ENCODE results near the gene MTPN.

Gene MTPN

DNA sequence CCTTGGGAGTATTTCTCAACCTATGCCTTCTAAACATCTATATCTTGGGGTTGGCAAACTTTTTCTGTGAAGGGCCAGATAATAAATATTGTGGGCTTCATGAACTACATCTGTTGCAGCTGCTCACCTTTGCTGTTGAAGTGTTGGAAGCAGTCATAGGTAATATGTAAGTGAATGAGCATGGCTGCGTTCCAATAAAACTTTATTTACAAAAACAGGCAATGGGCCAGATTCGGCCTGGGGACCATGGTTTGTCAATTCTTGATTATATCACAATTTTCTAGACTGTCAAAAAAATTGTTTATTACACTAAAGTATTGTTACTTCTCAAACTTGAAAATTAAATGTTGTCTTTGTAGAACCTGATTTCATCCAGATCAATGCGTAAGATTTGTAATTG is 54.9 kb downstream of the MTPN start:
- no peak for DNase-seq

GRCh38 chr7:135920478-135920877 is 56.7 kb downstream of the MTPN start:
- DNase-seq: no peak

GRCh38 chr7:135919071-135919841 is 57.9 kb downstream of the MTPN start:
- no peak for DNase-seq

GRCh38 chr7:135918134-135918533 is 59.0 kb downstream of the MTPN start:
- DNase-seq: no peak

DNA sequence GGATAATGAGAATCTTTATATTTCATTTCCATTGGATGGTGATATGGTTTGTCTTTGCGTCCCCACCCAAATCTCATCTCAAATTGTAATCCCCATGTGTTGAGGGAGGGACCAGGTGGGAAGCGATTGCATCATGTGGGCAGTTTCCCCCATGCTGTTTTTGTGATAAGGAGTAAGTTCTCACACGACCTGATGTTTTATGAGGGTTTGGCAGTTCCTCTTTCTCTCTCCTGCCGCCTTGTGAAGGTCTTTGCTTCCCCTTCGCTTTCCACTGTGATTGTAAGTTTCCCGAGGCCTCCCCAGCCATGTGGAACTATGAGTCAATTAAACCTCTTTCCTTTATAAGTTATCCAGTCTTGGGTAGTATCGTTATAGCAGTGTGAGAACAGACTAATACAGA is 59.4 kb downstream of the MTPN start:
- no peak for DNase-seq

GRCh38 chr7:135914346-135914745 is 62.8 kb downstream of the MTPN start:
- no peak for DNase-seq

DNA sequence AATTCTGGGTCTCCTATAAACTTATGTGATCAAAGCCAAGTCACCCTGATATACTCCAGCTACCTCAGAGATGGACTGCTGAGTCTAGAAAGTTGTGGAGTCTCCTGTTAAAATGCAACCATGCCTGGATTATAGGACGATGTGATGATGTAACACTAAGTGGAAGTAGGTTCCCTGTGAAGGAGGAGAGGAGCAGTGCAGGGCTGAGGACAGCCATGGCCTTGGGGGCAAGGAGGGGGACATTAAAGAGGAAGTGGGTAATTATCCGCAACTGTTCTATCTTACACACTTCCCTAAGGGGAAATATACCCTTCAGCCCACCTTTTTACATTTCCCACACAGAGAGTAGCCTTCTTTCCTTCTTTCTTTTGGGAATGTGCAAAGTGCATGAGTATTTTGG is 63.8 kb downstream of the MTPN start:
- DNase-seq: no peak

DNA sequence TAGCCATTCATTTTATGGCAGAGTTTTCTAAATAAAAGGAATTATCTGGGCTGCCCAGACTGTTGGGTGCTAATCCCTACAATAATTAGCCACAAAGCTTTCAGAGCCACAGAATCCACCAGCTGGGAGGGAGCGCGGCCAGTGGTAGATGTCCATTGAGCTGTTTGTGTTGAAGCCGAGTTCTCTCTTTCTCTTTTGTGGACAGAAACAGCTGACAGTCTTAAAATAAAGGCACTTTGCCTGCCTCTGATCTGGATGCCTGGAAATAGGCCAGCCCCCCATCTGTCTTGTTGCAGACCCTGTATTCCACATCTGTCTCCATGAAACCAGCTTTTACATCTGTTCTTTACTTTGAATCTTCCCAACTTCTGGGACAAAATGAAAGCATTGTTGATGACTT is 66.1 kb downstream of the MTPN start:
- no peak for DNase-seq

DNA sequence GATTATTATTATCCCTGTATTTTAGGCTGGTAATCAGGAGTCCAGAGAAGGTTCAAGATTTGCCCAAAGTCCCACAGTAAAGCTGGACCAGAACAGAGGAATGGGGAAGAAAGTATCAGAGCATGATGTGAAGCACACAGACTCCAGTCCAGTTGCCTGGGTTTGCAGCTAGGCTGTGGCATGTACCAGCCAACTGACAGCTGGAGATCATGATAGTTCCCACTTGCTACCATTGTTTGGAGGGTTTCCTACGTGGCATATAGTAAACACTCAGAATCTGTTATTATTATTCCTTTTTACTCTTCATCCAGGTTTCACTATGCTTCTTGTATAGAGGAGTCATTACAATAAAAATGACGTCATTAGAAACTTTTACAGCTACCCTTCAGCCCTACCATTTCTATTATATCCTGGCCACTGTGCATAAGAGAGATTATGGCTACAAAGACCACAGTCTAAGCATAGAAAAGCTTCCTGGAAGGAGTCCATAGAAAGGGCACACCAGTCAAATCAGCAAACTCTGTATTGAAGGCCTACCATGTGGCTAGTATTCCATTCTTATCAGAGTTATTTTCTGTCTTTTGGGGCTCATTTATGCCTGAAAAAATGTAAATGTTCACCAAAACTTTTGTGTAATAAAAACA is 66.6 kb downstream of the MTPN start:
- no peak for DNase-seq

GRCh38 chr7:135905858-135906257 is 71.3 kb downstream of the MTPN start:
- DNase-seq: no peak

DNA sequence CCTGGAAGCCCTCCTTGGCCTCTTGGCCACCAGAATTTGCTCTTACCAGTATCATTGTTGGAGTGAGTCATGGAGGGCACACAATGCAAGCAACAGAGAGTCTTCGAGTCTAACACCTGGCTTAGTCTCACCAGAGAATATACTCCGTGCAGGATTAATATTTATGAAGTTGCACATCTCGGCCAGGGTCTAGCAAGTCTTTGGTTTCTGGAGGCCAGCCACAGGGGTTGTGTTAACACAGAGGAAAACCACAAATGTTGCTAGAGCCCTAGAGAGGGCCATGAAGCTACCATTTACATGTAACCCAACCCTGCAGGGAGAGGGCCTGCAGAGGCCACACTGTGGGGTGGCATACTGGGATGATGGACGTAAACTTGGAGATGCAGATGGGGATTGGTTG is 71.8 kb downstream of the MTPN start:
- no peak for DNase-seq

GRCh38 chr7:135904282-135904681 is 72.9 kb downstream of the MTPN start:
- no peak for DNase-seq

GRCh38 chr7:135901585-135902540 is 75.3 kb downstream of the MTPN start:
- no peak for DNase-seq

DNA sequence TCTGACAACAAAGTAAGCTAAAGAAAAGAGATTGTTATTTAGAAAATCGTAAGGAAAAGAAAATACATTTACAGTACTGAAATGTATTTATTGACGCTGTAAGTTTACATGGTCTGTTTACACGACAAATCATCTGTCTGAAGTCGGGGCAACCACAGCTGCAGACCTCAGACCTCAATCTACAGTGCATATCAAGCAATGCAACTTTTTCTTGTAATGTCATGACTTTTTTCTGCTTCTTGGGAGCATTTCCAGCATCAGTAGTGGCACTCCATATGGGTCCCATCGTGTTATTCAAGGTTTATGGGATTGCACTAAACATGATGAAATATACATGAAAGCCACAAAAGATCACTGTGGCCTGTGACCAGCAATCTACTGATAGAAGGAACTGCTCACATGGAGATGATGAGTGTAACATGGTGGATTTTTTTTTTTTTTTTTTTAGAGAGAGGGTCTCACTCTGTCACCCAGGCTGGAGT is 77.1 kb downstream of the MTPN start:
- DNase-seq: no peak

- no peak for DNase-seq
Measured at GRCh38 chr7:135899458-135900064, 77.6 kb downstream of the MTPN start.

DNA sequence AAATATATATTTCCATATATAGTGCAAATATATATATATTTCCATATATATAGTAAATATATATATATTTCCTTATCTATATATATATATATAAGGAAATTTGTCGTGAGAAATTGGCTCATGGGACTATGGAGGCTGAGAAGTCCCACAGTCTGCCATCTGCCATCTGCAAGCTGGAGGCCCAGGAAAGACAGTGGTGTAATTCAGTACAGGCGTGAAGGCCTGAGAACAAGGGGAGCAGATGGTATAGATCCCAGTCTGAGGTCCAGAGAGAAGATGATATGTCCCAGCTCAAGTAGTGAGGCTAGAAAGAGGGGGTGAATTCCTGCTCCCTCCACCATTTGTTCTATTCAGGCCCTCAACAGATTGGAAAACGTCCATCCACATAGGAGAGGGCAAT is 78.9 kb downstream of the MTPN start:
- DNase-seq: no peak

GRCh38 chr7:135894816-135895215 is 82.3 kb downstream of the MTPN start:
- no peak for DNase-seq

DNA sequence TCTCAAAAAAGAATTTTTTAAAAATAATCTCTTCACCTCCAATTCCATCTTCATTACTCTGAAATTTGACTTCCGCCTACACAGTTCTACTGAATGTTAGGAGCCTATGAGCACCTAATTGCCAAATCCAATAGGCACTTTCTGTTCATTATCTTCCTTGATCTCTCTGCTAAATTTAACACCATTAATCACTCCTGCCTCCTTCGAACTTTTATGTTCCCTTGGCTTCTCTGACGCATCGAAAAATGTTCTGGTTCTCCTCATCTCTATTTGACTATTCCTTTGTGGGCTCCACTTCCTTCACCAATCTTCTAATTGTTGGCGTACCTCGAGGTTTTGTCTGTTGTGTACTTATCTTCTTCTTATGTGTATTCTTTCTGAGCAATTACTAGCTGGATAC is 87.3 kb downstream of the MTPN start:
- no peak for DNase-seq

DNA sequence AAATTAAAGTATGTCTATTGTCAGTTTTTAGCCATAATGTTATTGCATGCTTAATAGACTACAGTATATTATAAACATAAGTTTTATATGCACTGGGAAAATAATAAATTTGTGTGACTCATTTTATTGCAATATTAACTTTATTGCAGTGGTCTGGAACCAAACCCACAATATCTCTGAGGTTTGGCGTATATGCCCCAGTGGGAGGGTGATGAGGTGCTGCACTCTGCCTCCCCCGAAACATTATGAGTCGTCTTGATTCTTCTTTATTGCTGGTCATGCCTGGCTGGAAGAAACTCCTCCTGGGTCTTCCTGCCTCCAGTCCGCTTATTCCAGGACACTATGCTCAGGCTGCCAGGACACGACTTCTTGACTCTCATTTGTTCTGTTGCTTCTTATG is 88.4 kb downstream of the MTPN start:
- no peak for DNase-seq

DNA sequence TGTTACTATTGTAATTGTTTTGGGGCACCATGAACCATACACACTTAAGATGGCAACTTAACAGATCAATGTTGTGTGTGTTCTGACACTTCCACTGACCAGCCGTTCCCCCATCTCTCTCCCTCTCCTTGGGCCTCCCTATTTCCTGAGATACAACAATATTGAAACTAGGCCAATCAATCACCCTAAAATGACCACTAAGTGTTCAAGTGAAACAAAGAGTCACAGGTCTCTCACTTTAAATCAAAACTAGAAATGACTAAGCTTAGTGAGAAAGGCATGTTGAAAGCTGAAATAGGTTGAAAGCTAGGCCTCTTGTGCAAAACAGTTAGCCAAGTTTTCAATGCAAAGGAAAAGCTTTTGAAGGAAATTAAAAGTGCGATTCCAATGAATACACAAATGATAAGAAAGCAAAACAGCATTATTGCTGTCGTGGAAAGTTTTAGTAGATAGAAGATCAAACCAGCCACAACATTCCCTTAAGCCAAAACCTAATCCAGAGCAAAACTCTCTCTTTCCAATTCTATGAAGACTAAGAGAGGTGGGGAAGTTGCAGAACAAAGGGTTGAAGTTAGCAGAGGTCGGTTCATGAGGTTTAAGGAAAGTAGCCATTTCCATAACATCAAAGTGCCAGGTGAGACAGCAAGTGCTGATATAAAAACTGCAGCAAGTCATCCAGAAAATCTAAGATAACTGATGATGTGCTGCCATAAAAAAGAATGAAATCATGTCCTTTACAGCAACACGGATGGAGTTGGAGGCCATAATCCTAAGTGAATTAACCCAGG is 90.6 kb downstream of the MTPN start:
- no peak for DNase-seq

DNA sequence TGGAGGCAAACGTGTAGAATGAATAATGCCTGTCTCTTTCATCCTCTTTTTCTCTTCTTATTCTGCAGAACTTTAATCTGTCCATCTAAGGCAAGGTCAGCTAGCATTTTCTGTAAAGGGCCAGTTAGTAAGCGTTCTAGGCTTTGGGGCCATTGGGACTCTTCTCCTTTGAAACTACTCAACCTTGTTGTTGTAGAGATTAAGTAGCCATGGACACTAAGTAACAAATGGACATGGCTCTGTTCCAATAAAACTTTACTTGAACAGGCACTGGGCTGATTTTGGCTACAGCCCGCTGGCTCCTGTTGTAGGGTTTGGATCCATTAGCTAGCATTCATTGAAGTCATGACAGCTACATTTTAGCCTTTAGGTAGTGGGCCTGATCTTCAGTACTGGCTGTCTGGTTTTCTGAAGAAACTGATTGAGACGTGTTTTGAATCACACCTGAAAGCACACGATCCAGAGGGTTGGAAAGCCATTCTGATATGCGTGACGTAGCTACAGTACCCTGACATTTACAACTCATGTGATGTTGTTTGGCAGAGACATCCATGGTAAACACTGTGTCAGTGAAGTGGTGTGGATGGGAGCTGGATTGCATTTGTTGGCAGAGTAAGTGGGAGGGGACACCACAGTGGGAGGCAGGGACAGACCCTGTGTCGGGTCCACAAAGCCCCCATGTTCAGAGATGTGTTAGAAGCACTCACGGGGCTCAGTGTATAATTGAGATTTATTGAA is 92.5 kb downstream of the MTPN start:
- DNase-seq: no peak
